Uterus (tissue), 4 donors: ENCODE data around the gene CRYBG1. TPM values are rescaled to one million over a fixed set of nuclear protein-coding genes. Genes with fewer than 3 reads are reported as not detected.
"Not testable (repeated sequence)": the region's sequence is repeated elsewhere in the genome, so short reads cannot be mapped to it uniquely, and the experiment has no call there.

Experiments
- DNase-seq, 2 donors: peaks; one replicate each; pipeline ENCODE4 v3.0.0-alpha.2; 2019 to 2020
- H3K27ac ChIP-seq, 2 donors: fragments of 200-600 bp; sonication (generic); 1 replicate in 1 of 2; 2 replicates in 1 of 2; pipeline ENCODE4 v1.5.1; 2016 to 2018
- H3K27me3 ChIP-seq, 2 donors: fragments of 200-600 bp; sonication (generic); one replicate each; pipeline ENCODE4 v1.5.1; 2018 to 2019; ENCODE audit warnings: control low read depth in 1 of 2
- H3K36me3 ChIP-seq, 2 donors: fragments of 200-600 bp; sonication (generic); one replicate each; pipeline ENCODE4 v1.5.1; 2019; ENCODE audit warnings: control low read depth in 1 of 2
- H3K4me1 ChIP-seq, 2 donors: fragments of 200-600 bp; sonication (generic); one replicate each; pipeline ENCODE4 v1.5.1; 2018 to 2019; ENCODE audit warnings: control low read depth in 1 of 2
- H3K4me3 ChIP-seq, 2 donors: fragments of 200-600 bp; sonication (generic); 1 replicate in 1 of 2; 2 replicates in 1 of 2; pipeline ENCODE4 v1.5.1; 2018 to 2019; ENCODE audit warnings: mild to moderate bottlenecking in 1 of 2
- H3K9me3 ChIP-seq, 2 donors: fragments of 200-600 bp; sonication (generic); one replicate each; pipeline ENCODE4 v1.5.1; 2019; ENCODE audit warnings: control low read depth in 1 of 2
- CTCF ChIP-seq, 4 experiments: fragments of 200-600 bp in 2 of 4; fragments of 450-650 bp in 2 of 4; sonication (generic) in 2 of 4; IDR thresholded peaks; one replicate each; pipeline ENCODE4 v1.5.1; 2016 to 2019; ENCODE audit warnings: antibody characterized with exemption in 4 of 4, mild to moderate bottlenecking in 2 of 4, moderate library complexity in 1 of 4
- POLR2A ChIP-seq, 2 donors: fragments of 450-650 bp; IDR thresholded peaks; one replicate each; pipeline ENCODE4 v1.6.1; 2016; ENCODE audit warnings: antibody characterized with exemption in 2 of 2, mild to moderate bottlenecking in 1 of 2, moderate library complexity in 1 of 2
- intact Hi-C: fragments of 100-400 bp; cut with DNase I; formaldehyde crosslinking; loops from one replicate; pipeline ENCODE4 v1.15.1; 2023; ENCODE audit warnings: low total_unique reads
- total RNA-seq, 4 donors: library from RNA; depleted of rRNA in 3 of 4; stranded (reverse); fragments of >200 nt in 3 of 4; gene quantifications; one replicate each; pipeline versions ENCODE4 v1.1.0 to v1.2.4, GENCODE V29; 2014 to 2023
- donor health status: DM: yes; HTN: yes; CAD: no.

Gene CRYBG1
- total RNA-seq, 4 donors from 2014 or later: 3.6 to 65.3 (median 8.9) TPM

GRCh38 chr6:106397431-106397830 is 36.9 kb downstream of the CRYBG1 start:
- Histone ChIP-seq H3K4me3 (no peak overlapping the region), H3K9me3 (no peaks in the 10 kb centered on the region), H3K36me3 (no peaks in the 10 kb centered on the region), H3K27ac (no peak overlapping the region), H3K4me1 (no peaks in the 10 kb centered on the region), H3K27me3 (no peaks in the 10 kb centered on the region)
- intact Hi-C loops: no loop called here
- TF ChIP-seq POLR2A (IDR thresholded peaks at IDR 0.05) (no peak), CTCF (IDR thresholded peaks at IDR 0.05) (no peak)
- DNase-seq: no peak

GRCh38 chr6:106398621-106399020 is 38.1 kb downstream of the CRYBG1 start:
- no peaks in the 10 kb centered on the region for H3K9me3 ChIP-seq
- H3K27ac ChIP-seq: no peak overlapping the region
- no peaks in the 10 kb centered on the region for H3K4me1 ChIP-seq
- DNase-seq: no peak
- intact Hi-C loops: no loop called here
- H3K4me3 ChIP-seq: no peak overlapping the region
- no peaks in the 10 kb centered on the region for H3K36me3 ChIP-seq
- no peaks in the 10 kb centered on the region for H3K27me3 ChIP-seq
- TF ChIP-seq POLR2A (IDR thresholded peaks at IDR 0.05): no peak
- no peak for TF ChIP-seq CTCF (IDR thresholded peaks at IDR 0.05)

- H3K9me3 ChIP-seq, H3K36me3 ChIP-seq, H3K4me3 ChIP-seq, H3K27me3 ChIP-seq, DNase-seq, H3K4me1 ChIP-seq, intact Hi-C loops, H3K27ac ChIP-seq: not testable (repeated sequence)
Observed at GRCh38 chr6:106405044-106405443, 44.5 kb downstream of the CRYBG1 start.

- intact Hi-C loops: no loop called here
- Histone ChIP-seq H3K27me3 (no peaks in the 10 kb centered on the region), H3K9me3 (no peaks in the 10 kb centered on the region), H3K27ac (no peak overlapping the region), H3K36me3 (no peaks in the 10 kb centered on the region), H3K4me1 (no peaks in the 10 kb centered on the region), H3K4me3 (no peak overlapping the region)
- DNase-seq: no peak
- TF ChIP-seq POLR2A (IDR thresholded peaks at IDR 0.05): no peak
- TF ChIP-seq CTCF (IDR thresholded peaks at IDR 0.05): no peak
Observed at GRCh38 chr6:106411056-106411455, 50.5 kb downstream of the CRYBG1 start.

GRCh38 chr6:106411643-106412200 is 51.2 kb downstream of the CRYBG1 start:
- TF ChIP-seq POLR2A (IDR thresholded peaks at IDR 0.05) (no peak), CTCF (IDR thresholded peaks at IDR 0.05) (no peak)
- no peaks in the 10 kb centered on the region for H3K27me3 ChIP-seq
- intact Hi-C loops: no loop called here
- no peak overlapping the region for H3K4me3 ChIP-seq
- no peaks in the 10 kb centered on the region for H3K36me3 ChIP-seq
- no peaks in the 10 kb centered on the region for H3K4me1 ChIP-seq
- no peaks in the 10 kb centered on the region for H3K9me3 ChIP-seq
- no peak for DNase-seq
- no peak overlapping the region for H3K27ac ChIP-seq

GRCh38 chr6:106413016-106413415 is 52.5 kb downstream of the CRYBG1 start:
- no peaks in the 10 kb centered on the region for H3K36me3 ChIP-seq
- no peak for DNase-seq

More at GRCh38 chr6:106413016-106413415, 52.5 kb downstream of the CRYBG1 start:
- no peaks in the 10 kb centered on the region for H3K27me3 ChIP-seq
- H3K9me3 ChIP-seq: no peaks in the 10 kb centered on the region
- no peak for TF ChIP-seq POLR2A (IDR thresholded peaks at IDR 0.05)
- no peak for TF ChIP-seq CTCF (IDR thresholded peaks at IDR 0.05)
- intact Hi-C loops: no loop called here
- no peak overlapping the region for H3K4me3 ChIP-seq
- H3K4me1 ChIP-seq: no peaks in the 10 kb centered on the region
- no peak overlapping the region for H3K27ac ChIP-seq
